ENCODE measurements around the gene GRK1.

GRK1 gene

DNA sequence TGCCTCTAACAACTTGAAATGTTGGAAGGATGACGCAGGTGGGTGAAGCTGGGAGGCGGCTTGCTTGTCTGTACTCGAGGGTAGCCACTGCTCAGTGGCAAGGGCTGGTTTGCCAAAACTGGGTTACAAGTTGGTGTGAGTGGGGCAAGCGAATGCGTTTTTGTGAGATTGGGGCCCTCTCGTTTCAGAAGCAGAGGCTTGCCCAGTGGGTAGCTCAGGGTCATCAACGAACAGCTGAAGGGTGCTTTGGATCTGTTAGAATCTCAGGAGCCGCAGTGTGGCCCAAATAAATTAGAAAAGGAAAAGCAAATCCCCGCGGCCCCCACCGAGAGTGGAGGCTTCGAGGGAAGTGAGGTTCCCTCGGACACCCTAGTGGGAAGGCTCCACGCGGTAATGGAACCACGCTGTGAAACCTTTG lies 16.3 kb upstream of the GRK1 start:
- DNase-seq = no peak

DNA sequence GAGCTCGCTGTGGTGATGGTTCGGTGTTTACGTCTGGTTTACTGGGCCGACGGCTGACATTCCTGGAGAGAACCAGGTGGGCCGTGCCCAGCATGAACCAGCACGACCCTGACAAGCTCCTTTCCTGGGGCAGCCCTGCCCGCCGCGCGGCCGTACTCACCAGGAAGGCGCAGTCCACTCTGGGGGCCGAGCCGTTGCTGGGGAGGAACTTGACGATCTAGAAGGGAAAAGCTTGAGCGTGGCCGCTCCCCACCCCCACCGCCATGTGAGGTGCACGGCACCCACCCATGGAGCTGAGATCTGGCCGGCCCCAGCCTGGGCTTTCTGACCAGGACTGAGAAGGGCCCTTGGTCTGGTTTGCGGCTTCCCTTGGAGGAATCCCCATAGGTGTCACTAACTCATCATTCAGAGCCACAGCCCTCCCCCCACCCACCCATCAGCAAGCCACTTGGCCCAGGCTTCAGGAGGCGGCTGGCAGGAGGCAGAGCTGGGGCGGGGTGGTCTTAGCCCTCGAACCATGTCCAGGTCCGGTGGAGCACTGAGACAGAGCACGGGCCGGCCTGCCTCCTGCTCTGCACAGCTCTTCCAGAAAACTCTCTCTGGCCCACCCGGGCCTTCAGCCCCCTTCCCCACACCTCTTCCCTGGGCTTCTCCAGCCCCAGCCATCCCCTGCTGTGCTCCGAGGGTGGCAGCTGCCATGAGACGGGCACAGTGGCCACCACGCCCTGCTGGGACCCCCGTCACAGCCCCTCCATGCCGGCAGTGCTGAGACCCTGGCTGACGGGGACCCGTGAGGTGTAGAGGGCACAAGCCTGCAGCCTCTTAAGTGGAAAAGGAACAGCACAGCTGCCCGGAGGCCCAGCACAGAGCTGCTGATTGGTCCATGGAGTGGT lies 15.3 kb upstream of the GRK1 start:
- DNase-seq = no peak

DNA sequence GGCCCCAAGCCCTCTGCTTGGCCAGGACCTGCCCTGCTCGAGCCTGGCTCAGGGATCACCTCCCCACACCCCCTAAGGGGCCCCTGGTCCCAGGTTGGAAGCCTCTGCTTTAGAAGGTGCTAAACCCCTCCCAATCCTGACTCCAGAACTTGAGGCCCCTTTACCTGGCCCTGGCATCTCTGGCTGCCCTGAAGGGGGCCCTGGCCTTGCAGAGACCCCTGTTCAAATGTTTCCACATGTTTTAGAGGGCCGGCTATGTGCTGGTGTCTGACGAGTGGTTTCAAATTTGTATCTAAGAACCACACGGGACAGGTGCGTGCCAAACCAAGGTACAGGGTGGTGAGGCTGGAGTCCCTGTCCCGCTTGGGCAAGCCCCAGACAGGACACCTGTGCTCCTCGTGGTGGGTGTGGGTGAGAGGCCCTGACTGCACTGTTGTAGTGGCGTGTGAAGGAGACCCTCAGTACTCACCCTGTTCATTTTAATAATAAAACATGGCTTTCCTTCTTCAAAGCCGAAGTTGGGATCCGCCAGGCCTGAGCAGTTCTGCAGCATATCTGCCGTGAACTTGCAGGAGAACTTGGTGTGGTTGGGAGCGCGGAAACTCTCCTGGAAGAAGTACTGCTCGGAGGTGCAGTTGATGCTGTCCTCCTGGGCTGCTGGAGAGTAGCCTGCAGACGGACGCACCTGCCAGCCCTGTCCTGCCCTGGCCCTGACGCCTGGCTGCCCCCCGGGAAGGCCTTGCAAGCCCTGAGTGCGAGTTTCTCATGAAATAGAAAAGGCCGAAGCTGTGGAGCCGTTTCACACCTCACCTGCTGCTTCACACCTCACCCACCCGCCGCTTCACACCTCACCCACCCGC lies 14.4 kb upstream of the GRK1 start:
- no peak for DNase-seq

DNA sequence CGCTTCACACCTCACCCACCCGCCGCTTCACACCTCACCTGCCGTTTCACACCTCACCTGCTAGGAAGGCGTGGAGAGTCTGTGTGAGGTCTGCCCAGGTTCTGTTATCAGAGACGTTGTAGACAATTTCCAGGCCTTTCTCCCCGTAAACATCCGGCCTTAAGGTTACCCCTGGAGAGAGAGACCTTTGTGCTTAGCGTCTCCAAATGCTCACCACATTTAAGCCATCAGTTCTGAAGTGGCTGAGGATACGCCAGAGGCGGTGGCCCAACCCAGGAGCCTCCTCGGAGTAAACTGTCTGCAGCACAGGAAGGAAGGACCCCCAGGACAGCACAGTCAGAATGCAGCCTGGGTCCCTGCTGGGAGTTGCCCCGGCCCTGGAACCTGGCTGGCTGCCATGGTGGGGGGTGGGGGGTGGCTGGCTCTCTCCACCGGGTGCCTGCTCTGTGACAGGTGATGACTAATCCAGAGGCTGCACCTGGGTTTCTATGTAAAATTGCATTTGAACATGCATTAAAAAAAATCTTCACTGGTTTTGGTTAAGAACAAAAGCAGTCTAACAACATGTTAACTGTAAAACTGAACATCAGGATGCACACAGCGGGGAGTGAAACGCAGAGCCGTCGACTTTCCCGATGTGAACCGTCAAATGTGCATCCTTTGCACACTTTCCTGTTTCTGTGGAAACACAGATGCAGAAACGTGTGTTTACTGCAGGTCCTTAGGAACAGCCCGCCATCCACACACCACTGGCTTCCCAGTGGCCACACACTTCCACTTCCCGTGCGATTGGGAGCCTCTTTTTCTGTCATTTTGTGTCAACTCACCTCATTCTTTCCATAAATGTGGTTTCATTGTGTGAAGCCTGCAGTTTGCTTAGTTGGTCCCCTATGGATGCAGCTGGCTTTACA lies 13.5 kb upstream of the GRK1 start:
- DNase-seq = no peak

DNA sequence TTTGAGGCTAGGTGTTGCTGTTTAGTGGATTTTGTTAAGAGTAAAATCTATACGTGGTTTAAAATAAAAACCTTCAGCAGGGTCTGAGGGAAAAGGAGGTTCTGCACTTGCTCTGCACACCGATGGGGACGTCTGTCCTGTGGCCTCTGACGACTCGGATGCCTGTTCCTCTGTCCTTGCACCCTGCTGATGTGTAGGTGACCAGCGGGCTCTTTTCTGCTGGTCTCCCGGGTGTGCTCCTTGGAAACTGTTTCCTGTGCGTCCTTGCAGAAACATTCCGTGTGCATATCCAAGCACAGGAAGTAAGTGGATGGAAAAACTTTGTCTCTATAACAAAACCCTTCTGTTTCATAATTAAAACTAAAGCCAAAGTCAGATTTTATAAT lies 12.9 kb upstream of the GRK1 start:
- no peak for DNase-seq

DNA sequence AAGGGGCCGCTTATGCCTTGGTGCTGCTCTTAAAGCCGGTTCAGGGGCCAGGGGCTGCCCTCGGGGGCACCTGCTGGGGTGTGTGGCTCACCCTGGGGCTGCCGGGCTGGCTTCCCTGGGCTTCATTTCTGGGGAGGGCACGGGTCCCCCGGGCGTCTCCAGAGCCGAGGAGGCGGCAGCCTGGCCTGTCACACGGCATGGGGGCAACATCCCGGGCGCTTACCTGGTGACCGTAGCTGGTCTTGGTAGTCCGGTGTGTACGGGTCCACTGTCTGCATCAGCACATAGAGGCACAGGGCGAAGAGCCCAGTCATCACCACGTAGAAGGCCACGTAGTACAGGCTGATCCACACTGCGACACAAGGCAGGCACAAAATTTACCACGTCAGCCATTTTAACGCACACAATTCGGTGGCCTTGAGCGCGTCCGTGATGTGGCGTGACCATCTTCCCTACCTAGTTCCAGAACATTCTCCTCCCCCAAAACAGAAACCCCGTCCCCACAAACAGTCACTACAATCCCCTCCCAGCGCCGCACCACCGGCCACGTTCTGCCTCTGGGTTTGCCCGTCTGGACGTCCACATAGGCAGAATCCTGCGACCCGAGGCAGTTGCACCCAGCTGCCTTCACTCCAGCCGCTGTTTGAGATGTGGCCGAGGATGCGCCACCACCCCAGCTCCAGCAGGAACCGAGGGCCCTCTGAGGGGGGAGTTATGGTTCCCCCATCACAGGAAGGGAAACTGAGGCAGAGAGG lies 12.3 kb upstream of the GRK1 start:
- no peak for DNase-seq

DNA sequence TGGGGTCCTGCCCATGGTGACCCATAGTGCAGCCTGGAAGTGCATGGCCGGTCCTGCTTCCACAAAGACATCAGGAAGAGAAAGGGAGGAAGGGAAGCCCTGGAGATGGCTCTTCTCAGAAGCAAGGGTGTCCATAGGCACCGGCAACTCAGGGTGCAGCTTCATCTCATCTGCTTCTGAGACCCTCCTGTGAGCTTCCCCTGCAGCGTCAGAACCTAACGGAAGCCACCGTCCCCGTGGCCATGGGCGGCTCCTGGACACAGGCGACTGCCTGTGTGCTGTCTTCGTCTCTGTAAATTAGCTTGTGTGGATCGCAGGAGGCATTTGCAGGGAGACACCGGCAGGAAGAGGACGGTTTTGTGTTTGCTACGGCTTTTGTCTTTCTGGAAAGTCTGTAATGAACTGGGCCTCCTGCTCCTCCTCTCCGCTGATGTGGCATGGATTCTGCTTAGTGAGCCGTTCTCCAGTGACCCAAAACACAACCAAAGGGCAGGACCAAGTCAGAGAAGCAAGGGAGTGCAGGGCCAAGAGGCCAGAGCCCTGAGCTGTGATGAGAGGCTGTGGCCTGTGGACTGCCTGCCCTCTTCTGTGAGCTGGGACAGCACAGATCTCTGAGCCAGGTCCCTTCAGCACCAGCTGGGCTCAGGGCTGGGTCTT lies 11.5 kb upstream of the GRK1 start:
- no peak for DNase-seq

DNA sequence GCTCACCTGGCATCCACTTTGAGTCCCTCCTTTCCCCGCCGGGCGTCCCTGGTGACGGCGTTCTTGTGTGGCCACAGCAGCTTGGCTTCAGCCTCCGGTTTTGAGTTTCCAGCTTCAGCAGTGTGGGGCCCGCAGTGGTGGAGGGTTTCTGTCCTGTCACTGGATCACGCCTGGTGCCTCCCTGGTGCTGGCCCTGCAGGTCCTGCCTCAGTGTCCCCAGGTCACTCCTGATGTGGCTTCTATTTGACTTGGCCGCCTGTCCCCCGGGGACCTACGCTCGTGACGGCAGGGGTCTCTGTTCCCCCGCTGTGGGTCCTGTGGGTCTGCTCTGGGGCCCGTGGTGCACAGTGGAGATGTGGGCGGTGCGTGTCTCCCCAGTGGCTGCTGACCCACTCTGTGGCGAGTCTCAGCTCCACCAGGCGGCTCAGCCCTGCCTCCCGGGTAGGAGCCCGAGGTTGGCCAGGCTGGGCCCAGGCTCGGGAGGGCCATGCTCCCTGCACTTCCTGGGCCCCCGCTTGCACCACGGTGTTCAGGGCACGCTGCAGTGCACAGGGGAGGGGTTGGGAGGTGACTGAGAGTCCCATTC lies 10.9 kb upstream of the GRK1 start:
- no peak for DNase-seq

DNA sequence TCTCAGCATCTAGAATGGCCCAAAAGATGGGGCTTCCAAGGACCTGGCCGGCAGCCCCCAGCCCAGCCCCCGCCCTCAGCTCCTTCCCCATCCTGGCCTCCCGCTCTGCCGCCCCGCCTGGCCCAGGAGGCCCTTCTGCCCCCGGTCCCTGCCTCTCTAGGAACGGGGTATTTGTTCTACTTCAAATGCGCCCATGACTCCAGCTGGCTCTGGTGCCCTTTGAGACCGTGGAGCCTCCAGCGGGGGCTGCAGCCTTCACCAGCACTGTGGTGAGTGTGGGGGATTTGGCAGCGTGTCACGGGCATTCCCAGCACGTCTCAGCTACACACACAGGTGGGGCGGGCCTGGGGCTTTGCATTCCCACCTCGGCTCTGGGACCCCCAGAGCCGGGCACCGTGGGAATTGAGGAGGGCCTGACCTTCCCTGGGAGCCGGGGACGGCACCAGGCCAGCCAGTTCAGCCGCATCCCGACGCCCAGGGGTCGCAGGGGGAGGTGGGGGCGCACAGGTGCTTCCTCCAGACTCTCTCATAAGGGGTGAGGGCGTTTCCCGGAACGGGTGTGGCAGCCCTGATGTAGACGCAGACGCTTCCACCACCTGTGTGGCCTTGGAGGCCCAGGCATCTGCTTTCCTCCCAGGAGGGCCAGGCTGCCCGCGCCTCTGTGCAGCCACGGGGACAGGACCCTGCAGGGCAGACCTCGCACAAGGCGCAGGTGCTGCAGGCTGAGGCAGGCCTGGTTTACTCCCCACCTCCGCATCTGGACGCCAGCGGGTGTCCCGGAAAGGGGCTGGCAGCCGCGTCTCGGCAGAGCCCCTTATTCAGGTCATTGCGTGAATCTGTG lies 10.0 kb upstream of the GRK1 start:
- DNase-seq = no peak

DNA sequence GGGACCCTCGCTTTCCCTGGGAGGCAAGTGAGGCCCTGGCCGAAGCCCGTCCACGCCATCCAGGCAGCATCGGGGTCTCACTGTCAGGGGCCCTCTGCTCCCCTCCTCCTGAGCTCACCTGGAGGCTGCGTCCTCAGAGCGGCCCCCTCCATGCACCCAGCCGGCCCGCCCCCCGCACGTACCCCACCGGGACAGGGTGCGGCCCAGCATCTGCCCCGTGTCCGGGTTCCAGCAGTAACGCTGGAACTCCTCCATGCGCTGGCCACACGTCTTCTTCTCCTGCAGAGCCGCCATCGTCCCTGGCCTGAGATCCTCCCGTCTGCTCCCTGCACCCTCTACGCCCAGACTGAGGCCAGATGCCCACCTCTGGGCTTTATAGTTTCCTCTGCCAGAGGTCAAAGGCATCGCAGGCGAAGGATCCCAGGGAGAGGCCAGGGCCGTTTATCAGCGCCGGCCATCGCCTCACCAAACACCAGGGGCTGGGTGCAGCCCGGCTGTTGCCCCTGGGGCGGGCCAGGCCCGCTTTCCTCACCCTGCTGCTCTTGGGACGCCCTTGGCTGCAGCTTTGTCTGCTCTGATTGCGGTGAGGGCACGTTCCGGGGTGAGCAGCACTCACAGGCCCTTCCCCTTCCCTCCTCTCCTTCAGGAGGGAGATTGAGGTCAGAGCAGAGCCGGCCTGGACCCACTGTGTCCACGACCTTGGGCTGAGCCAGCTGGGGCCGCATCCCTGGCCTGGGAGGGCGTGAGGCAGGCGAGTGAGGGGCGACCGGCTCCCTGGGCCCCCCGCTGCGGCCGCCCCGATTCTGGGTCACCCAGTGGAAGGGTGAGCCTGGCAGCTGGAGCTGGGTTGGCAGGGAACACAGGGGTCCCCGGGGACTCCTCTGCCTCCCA lies 8.9 kb upstream of the GRK1 start, which contains the start of gene ATP4B:
ATP4B (minus strand) TSS at position 348 of the 891 bp plus-strand sequence; CDS start at position 294, 54 bp downstream.
- DNase-seq = no peak

DNA sequence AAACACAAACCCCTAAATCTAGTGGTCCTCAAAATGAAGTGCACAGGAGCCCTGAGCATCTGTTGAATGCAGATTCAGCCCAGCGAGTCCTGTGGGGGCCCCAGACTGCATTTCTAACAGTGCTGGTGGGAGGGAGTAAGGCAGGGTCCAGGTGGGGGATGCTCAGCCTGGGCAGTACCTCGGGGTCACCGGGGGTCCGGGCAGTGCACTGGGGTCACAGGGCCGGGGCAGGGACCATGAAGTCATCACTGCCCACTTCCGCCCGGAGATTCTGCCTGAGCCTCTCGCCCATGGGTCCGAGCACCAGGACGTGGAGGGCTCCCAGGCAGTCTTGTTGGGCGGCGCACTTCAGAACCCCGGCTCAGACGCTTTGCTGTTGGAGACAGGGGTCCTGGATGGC lies 8.2 kb upstream of the GRK1 start:
- no peak for DNase-seq

DNA sequence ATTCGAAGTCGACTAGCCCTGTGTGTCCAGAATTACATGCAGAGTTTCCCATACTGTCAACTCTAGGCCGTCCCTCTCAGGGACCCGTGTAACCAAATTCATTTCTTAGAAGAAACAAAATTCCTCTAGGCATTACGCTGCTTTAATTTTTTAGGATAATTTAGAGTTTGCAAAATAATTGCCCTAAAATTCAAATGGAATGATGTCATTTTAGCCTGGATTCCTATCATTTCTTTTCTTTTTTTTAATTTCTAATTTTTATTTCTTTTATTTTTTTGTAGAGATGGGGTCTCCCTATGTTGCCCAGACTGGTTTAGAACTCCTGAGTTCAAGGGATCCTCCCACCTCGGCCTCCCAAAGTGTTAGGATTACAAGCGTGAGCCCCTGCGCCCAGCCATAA lies 7.7 kb upstream of the GRK1 start:
- no peak for DNase-seq

DNA sequence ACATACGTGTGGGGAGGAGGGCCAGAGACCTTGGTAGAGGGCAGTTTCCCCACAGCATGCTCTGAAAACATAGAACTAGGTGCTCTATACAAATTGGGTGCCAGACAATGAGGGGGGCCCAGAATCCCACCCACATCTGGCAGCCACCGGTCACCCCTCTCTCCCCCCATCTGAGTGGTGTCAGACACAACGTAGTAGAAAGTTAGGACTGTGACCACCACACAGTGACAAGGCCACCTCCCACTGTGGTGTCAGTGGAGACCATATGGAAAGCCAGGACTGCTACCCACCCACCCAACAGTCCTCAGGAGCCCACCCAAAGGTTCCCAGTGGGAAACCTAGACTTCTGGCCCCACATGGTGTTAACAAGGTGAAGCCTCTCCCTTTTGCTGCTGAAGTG lies 7.0 kb upstream of the GRK1 start:
- DNase-seq = no peak

DNA sequence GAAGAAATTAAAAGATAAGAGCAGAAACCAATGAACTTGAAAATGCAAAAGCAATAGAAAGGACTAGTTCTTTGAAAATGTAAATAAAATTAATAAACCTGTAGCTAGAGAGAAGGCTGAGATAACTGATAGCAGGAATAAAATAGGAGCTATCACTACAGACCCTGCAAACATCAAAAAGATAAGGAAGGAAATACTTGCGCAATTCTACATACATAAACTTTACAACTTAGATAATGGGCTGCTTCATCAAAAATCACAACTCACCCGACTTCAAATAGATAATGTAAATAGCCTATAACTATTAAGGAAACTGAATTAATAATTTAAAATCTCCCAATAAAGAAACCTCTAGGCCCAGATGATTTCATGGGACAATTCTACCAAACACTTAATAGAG lies 5.5 kb upstream of the GRK1 start:
- no peak for DNase-seq

DNA sequence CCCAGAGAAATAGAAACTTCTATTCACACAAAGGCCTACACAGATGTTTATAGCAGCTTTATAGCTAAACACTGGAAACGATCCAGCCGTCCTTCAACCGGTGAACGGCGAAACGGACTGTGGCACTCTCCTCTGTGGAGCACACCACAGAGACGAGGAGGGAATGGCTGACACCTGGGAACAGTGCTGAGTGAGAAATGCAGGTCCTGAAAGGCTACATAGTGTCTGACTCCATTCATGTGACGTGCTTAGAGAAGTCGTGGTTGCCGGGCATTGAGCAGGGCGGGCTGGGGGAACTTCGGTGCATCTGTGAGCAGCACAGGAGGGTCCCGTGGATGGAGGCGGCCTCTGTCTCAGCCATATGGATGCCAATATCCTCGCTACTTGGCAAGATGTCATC lies 3.1 kb upstream of the GRK1 start:
- DNase-seq = no peak

DNA sequence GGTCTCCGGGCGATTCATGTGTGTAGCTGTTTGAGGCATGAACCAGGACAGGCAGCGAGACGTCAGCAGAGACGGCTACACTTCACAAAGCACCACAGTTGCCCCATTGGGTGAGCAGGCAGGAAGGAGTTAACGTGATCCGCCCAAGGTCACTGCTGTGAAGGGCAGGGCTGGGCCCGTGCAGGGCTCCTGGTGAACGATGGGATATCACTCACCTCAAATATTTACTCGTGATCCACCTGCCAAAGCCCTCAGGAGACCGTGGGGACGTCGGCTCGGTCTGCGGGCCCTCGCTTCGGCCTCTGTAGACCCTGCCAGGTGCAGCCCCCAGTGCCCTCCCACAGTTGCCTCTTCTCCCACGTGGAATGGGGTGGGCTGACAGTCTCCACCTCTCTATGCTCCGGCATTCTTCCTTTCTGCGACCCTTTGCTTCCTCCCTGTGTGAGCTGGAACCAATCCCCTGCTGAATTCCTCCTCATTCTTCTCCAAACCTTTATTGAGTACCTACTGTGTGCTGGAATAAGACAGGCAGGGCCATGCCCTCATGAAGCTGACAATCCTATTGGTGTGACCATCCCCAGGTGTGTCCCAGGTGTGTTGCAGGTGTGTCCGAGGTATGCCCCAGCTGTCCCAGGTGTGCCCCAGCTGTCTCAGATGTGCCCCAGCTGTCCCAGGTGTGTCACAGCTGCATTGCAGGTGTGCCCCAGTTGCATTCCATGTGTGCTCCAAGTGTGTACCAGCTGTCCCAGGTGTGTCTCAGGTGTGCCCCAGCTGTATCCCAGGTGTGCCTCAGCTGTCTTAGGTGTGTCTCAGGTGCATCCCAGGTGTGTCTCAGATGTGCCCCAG lies 2.0 kb upstream of the GRK1 start:
- DNase-seq = no peak

DNA sequence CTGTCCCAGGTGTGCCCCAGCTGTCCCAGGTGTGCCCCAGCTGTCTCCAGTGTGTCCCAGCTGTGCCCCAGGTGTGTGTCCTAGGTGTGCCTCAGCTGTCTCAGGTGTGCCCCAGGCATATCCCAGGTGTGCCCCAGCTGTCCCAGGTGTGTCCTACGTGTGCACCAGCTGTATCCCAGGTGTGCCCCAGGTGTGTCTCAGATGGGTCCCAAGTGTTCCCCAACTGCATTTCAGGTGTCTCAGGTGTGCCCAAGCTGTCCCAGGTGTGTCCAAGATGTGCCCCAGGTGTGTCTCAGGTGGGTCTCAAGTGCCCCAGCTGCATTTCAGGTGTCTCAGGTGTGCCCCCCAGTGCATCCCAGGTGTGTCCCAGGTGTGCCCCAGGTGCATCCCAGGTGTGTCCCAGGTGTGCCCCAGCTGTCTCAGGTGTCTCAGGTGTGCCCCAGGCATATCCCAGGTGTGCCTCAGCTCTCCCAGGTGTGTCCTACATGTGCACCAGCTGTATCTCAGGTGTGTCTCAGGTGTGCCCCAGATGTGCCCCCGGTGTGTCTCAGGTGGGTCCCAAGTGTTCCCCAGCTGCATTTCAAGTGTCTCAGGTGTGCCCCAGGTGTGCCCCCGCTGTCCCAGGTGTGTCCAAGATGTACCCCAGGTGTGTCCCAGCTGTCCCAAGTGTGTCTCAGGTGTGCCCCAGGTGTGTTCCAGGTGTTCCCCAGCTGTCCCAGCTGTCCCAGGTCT lies 1.3 kb upstream of the GRK1 start:
- DNase-seq = no peak

DNA sequence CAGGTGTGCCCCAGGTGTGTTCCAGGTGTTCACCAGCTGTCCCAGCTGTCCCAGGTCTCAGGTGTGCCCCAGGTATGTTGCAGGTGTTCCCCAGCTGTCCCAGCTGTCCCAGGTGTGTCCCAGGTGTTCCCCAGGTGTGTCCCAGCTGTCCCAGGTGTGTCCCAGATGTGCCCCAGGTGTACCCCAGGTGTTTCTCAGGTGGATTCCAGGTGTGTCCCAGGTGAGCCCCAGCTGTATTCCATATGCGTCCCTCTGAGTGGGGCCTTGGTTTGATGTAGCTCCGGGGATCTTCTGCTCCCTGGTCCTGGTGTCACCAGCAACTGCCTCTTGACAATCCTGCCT lies 719 bp upstream of the GRK1 start:
- no peak for DNase-seq

All from NCI-H2029 (cell line).